SHP77 (cell line): ENCODE results near the gene MYT1.

Experiments used
- DNase-seq, 2 experiments: peaks; one replicate each; lab custom pipeline; 2025; lab: John Stamatoyannopoulos, UW

Gene MYT1

GRCh38 chr20:64245746-64246595, 81.7 kb downstream of the MYT1 start:
- DNase-seq, result no peak

- DNase-seq, result no peak
Measured at GRCh38 chr20:64246616-64247306, 82.5 kb downstream of the MYT1 start.

GRCh38 chr20:64247307-64247618, 83.0 kb downstream of the MYT1 start:
- peak in 1 of 2 experiments; percentile 47 for DNase-seq

DNA sequence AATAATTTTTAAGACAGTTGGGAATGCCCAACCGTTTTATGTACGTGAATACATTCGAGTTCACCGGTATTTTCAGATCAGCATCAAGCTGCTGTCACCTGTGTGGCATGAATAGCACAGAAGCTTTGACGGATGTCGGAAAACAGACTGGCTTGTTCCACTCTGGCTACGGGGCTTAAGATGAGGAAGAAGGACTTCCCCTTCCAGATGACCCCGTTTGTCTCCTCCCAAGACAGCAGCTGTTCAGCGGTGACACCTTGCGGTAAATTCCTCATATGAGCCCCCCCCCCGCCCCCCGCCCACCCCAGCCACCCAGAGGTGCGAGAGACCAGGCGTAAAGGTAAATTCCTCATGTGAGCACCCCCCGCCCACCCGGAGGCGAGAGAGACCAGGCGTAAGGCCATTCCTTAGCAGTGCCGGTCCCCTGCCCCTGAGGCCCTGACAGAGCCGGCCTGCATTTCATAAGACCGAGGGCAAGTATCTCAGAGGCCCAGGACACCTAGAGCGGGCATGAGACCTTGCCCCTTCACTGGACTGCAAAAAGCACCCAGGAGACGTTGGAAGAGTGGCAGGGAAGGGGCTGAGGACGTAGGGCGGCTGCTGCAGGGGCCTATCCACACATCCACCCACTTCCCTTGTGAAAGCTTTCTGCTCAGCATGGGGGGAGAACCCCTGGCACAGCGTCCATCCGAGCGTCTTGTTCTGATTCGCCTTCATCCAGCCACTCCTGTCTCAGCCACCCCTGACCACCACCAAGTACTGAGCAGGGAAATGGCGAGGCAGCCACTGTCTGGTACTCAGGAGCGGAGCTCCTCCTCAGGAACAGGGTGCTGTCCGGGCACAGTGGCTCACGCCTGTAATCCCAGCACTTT, 84.0 kb downstream of the MYT1 start:
- DNase-seq, result no peak

DNA sequence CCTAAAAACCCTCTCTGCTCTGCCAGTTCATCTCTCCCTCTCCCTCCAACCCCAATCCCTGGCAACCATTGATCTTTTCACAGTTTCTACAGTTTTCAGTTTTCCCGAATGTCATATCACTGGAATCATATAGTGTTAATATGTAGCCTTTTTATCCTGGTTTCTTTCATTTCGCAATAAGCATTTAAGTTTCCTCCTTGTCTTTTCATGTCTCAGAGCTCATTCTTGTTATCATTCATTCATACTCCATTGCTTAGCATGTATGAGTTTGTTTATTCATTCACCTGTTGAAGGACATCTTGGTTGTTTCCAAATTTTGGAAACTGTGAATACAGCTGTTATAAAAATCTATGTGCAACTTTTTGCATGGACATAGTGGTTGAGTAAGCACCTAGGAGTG, 85.8 kb downstream of the MYT1 start:
- no peak for DNase-seq

DNA sequence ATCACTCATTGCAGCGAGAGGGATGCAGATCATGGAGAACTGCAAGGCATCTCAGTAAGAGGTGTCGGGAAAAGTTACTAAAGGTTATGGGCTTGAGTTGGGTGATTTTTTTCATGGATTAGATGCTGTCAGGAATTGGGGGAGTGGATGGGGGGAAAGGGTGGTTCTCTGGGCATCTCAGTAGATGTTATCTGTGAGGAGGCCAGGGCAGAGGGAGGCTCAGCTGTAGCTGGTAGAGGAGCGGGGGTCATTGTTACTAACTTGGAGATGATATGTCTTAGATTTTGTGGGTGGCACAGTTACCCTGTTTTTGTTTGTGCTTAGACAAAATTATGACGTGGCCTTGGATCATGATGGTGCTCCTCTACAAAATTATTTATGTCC, 88.7 kb downstream of the MYT1 start:
- DNase-seq, result no peak

DNA sequence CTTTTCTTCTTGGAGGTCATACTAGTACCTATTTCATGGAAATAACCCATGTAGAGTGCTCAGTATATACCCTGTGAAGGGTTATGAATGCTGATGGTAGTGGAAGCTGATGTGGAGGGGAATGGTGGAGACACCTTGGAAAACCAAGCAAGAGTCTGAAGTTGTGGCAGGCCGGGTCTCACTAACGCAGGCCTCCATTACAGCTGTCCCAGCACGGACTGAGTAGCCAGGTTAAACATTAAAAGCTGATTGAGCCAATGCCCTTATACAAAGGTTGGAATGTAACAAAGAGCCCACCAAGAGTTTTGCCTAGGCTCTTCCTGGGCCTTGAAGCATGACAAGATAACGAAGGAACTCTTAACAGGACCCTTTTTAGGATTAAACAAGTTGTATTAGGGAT, 89.2 kb downstream of the MYT1 start:
- DNase-seq, result no peak

DNA sequence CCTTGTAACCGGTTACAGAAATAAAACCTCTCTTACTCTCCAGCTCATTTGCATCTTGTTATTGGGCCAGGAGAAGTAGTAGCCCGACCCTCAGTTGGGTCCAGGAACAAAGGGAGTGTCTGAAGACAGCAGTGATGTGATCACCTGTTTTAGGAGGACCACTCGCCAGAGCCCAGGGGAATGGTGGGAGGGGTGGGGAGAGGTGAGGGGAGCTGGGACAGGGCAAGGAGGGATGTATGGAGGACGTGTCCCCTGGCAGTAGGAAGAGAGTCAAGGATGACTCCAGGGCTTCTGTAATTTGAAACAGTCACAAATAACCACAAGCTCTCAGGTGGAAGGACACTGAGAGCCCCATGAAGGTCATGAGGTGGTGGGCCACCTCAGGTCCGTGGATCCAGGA, 89.9 kb downstream of the MYT1 start:
- no peak for DNase-seq

DNA sequence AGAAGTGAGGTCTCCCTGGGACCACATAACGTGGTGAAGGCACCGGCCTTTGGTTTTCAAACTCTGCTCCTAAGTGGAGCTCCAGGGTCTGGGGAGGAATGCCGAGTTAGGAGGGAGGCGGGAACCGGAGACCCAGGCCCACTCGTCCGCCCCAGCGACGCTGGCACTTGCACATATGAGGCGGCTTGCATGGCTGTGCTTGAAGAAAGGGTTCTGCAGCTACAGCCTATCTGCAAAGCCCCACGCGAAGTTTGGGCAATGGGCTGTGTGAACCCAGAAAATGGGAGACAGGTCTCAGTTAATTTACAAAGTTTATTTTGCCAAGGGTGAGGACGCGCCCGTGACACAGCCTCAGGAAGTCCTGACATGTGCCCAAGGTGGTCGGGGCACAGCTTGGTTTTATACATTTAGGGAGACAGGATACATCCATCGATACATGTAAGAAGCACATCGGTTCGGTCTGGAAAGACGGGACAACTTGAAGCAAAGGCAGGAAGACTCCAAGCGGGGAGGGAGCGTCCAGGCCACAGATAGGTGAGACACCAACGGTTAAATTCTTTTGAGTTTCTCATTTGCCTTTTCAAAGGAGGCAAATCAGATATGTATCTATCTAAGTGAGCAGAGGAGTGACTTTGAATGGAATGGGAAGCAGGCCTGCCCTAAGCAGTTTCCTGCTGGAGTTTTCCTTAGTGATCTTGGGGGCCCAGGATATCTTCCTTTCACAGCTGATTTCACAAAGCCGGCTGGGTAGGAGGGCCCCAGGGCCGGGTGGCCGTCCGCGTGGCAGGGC, 90.5 kb downstream of the MYT1 start:
- no peak for DNase-seq

GRCh38 chr20:64255361-64256281, 91.4 kb downstream of the MYT1 start, which contains the start of gene PCMTD2:
PCMTD2 (plus strand) TSS chr20:64255748; CDS start chr20:64259966, 4,218 bp downstream.
- DNase-seq, result peak; percentile 90 to 94

DNA sequence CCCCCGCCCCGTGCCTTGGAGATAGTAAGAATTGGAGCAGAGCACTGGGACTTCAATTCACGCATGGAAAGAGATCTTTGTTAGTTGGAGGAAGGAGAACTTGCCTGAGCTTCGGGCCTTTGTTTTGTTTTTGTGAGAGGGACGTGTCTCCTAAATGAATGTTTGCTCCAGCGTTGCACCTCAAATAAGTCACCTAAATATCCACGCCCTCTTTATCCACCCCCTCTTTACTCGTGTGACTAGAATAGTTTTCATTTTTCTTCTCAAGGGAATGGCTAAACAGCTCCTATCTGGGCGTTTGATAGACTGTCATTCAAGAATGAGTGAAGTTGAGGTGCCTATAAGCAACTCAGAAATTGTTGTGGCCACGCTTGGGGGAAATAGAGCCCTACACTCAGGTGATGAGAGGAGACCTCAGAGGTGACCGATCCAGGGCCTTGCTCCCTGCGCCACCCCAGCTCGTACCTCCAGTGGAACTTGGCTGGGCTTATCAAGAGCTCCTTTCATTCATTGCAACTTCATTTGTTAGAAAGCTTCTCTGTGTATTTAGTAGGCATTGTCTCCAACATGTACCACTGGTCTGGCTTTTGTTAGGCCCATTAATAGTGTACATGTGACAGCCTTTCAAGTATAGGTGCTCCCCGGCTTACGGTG, 92.2 kb downstream of the MYT1 start:
- no peak for DNase-seq

DNA sequence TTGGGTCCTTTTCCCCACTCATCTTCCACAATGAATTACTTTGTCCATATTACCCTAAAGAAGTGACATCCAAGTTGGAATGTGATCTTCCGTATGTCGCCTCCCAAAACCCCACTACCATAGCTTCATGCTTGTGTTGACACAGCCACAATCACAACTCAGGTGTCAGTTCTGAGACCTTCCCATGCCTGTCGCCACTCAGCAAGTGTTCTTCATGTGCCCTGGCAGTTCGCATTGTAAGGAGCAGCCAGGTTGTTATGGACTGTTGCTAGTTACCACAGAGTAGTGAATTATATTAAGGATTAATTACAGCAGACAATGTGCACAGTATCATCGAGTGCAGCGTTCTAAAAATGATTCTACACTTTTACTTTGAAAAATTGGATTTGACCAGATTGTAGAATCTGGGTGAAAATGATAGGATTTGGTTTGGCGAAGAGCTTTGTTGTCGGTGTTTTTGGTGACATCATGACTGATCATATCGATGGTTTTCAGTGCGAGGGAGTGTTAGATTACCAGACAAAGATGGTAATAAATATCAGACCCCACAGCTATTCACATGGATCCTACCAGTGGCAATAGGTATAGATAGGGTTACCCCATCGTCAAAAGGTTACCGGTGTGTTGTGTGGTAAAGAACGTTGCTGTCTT, 93.0 kb downstream of the MYT1 start:
- no peak for DNase-seq

GRCh38 chr20:64258071-64258823, 94.0 kb downstream of the MYT1 start:
- no peak for DNase-seq

DNA sequence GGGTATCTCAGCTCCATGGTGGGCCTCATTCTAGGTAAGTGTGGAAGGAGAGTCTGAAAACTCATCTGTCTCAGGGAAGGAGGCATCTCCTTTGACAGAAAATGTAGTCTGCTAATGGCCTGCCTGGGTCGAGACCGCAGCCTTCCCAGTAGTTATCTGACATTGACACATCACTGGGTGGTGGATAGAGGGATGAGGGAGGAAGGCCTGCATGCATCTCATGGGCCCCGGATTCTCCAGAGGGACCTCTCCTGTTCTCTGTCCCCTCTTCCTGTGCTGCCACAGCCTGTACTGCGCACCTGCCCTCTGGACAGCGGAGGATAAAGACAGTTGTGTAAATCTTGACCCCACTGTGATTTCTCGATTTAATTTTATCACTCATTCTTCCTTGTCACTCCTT, 96.0 kb downstream of the MYT1 start:
- DNase-seq, result no peak

GRCh38 chr20:64261138-64261537, 96.9 kb downstream of the MYT1 start:
- DNase-seq, result no peak

DNA sequence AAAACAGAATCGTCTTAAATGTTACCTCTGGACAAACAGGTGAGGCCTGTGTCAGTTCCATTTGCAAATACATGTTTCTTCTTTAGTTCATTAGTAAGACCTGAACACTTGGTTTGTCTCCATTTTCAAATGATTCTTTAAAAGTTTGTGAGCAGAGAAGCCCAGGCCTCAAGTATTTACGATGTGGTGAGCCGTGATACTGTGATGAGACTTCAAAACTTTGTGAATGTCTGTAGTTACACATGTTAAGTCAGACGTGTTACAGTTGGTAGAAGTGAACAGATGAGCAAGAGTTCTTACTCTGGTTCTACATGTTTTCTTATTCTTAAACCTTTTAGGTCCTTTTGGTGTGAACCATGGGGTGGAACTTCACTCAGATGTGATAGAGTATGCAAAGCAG, 99.8 kb downstream of the MYT1 start:
- DNase-seq, result no peak

DNA sequence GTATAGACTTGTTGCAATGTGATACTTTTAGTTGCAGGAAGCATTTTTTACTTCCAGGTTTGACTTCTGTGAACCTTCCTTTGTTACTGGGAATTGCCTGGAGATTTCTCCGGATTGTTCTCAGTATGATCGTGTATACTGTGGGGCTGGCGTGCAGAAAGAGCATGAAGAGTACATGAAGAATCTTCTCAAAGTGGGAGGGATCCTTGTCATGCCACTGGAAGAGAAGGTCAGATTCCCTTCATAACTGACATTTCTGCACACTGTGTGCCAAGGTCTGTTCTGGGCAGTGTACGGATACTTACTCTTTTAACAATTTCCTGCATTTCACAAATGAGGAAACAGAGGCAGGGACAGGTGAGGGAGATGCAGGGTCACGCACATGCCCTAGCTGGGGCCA, 100.9 kb downstream of the MYT1 start:
- no peak for DNase-seq

GRCh38 chr20:64266988-64267387, 102.7 kb downstream of the MYT1 start:
- no peak for DNase-seq

GRCh38 chr20:64268174-64268573, 103.9 kb downstream of the MYT1 start:
- DNase-seq, result no peak
